Measurements from ENCODE around the gene HNF1B. TPM values are rescaled to one million over a fixed set of nuclear protein-coding genes. Genes with fewer than 3 reads are reported as not detected.

HNF1B gene
- total RNA-seq, 1 experiment from 2014 or later = not detected

DNA sequence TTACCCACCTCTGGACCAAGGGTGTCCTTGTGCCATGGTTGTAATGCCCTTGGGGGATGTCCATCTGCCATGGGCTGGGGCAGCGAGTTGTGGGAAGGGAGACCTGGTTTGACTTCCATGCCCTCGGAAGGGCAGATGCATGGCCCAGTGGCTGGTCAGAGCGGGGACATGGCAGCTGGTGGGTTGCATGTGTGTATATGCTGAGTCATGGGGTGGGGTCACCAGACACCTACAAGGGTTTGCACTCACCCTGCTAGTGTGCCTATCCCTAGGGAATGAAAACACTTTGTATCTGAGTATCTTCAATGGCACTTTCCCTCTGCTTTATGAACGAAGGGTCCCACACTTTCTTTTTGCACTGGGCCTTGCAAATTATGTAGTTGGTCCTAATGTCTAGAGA lies 10.6 kb upstream of the HNF1B start:
- H3K4me2 ChIP-seq (ENCODE audit: low read depth, low read length, poor library complexity, severe bottlenecking) = no peak overlapping the region
- H3K9me3 ChIP-seq (ENCODE audit: low read length) = no peaks in the 10 kb centered on the region
- H3K4me3 ChIP-seq (ENCODE audit: low read length) = no peak overlapping the region
- no peaks in the 10 kb centered on the region for H3K79me2 ChIP-seq (ENCODE audit: low read length)
- no peak overlapping the region for H2AFZ ChIP-seq (ENCODE audit: low read length)
- H3K9ac ChIP-seq (ENCODE audit: low read length) = no peak overlapping the region
- no peaks in the 10 kb centered on the region for H3K27me3 ChIP-seq (ENCODE audit: low read length)
- no peaks in the 10 kb centered on the region for H3K4me1 ChIP-seq (ENCODE audit: low read length)
- no peak overlapping the region for H3K27ac ChIP-seq (ENCODE audit: low read length)
- no peaks in the 10 kb centered on the region for H3K9me2 ChIP-seq (replicated peaks; ENCODE audit: insufficient read depth, low read length)
- DNase-seq = no peak
- H3K36me3 ChIP-seq (ENCODE audit: insufficient read depth, low read length) = no peaks in the 10 kb centered on the region
- no peaks in the 10 kb centered on the region for H4K20me1 ChIP-seq (ENCODE audit: insufficient read depth, low read depth, low read length)

DNA sequence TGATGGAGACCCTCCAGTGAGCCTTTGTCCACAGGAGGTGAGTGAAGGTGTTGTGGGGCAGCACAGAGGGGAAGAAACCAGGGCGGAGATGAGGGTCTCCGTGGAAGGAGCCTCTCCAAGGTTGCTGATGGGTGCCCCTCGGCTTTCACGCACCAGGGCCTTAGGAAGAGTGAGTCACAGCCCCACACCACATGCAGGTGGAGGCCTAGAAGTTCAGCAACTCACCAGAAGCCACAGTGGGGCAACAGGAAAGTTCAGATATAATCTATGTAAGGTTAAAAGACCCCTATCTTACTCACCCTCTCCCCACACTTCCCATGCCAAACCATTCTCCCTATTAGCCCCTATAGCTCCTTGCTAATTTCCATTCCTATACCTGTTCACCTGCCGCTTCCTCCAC lies 9.5 kb upstream of the HNF1B start:
- H3K27me3 ChIP-seq (ENCODE audit: low read length) = no peaks in the 10 kb centered on the region
- H3K4me2 ChIP-seq (ENCODE audit: low read depth, low read length, poor library complexity, severe bottlenecking) = no peak overlapping the region
- no peaks in the 10 kb centered on the region for H4K20me1 ChIP-seq (ENCODE audit: insufficient read depth, low read depth, low read length)
- H2AFZ ChIP-seq (ENCODE audit: low read length) = no peak overlapping the region
- no peak for DNase-seq
- no peaks in the 10 kb centered on the region for H3K9me2 ChIP-seq (replicated peaks; ENCODE audit: insufficient read depth, low read length)
- H3K4me3 ChIP-seq (ENCODE audit: low read length) = no peak overlapping the region
- no peak overlapping the region for H3K9ac ChIP-seq (ENCODE audit: low read length)
- H3K4me1 ChIP-seq (ENCODE audit: low read length) = no peaks in the 10 kb centered on the region
- H3K9me3 ChIP-seq (ENCODE audit: low read length) = no peaks in the 10 kb centered on the region
- no peaks in the 10 kb centered on the region for H3K79me2 ChIP-seq (ENCODE audit: low read length)
- no peak overlapping the region for H3K27ac ChIP-seq (ENCODE audit: low read length)
- no peaks in the 10 kb centered on the region for H3K36me3 ChIP-seq (ENCODE audit: insufficient read depth, low read length)

DNA sequence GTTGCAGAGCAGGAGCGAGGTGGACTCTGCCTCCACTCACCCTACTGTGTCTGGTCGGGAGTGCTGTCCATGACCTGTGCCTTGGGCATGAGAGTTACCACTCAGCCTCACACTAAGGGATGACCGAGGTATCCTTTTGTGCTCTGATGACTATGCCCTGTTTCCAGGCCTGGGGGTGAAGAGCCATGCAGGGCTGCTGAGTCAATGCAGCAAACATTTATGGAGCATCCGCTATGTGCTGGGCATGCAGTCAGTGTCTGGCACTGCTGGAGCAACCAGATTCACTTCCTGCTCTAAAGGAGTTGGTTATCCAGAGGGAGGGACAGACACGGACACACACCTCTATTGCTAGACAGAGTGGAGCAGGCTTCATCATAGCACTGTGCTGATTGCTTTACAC lies 7.6 kb upstream of the HNF1B start:
- H3K4me3 ChIP-seq (ENCODE audit: low read length) = no peak overlapping the region
- no peaks in the 10 kb centered on the region for H3K36me3 ChIP-seq (ENCODE audit: insufficient read depth, low read length)
- DNase-seq = no peak
- no peak overlapping the region for H3K4me2 ChIP-seq (ENCODE audit: low read depth, low read length, poor library complexity, severe bottlenecking)
- no peak overlapping the region for H3K9ac ChIP-seq (ENCODE audit: low read length)
- H3K27me3 ChIP-seq (ENCODE audit: low read length) = no peaks in the 10 kb centered on the region
- H2AFZ ChIP-seq (ENCODE audit: low read length) = no peak overlapping the region
- H4K20me1 ChIP-seq (ENCODE audit: insufficient read depth, low read depth, low read length) = no peaks in the 10 kb centered on the region
- H3K9me3 ChIP-seq (ENCODE audit: low read length) = no peaks in the 10 kb centered on the region
- no peaks in the 10 kb centered on the region for H3K9me2 ChIP-seq (replicated peaks; ENCODE audit: insufficient read depth, low read length)
- no peaks in the 10 kb centered on the region for H3K79me2 ChIP-seq (ENCODE audit: low read length)
- H3K27ac ChIP-seq (ENCODE audit: low read length) = no peak overlapping the region
- H3K4me1 ChIP-seq (ENCODE audit: low read length) = no peaks in the 10 kb centered on the region

DNA sequence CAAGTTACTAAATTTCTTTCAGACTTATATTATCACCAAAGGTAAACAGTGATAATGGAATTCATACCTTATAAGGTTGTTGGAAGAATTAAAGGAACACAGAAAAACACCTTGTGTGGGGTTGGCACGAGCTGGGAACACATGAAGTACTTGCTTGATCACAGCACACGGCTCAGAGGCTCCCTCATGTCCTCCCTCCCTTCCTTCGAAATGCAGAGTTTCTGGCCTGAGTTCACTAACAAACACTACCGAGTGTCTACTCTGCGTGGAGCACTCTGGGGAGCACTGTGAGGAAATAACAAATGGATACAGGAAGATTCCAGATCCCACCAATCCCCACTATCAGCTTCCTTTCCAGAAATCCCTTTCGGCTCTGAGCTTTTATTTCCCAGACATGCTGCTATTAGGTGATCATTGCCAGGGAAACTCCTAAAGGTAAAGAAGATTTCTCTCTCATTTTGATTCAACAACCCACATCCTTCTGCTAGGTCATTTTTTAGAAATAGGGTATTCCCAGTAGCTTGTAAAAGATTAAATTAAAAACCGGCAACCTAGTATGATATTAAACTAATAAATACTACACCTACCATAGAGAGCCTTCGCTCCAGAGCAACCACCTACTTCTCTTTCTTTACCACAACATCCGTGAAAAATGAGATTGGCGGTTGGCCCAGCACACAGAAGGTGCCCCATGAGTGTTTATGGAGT lies 6.1 kb upstream of the HNF1B start:
- Histone ChIP-seq H3K79me2 (ENCODE audit: low read length) (no peaks in the 10 kb centered on the region), H3K9ac (ENCODE audit: low read length) (no peak overlapping the region), H3K36me3 (ENCODE audit: insufficient read depth, low read length) (no peaks in the 10 kb centered on the region), H3K9me3 (ENCODE audit: low read length) (no peaks in the 10 kb centered on the region), H3K27ac (ENCODE audit: low read length) (no peak overlapping the region), H3K4me2 (ENCODE audit: low read depth, low read length, poor library complexity, severe bottlenecking) (no peak overlapping the region), H3K4me3 (ENCODE audit: low read length) (no peak overlapping the region), H3K27me3 (ENCODE audit: low read length) (no peaks in the 10 kb centered on the region), H3K9me2 (replicated peaks; ENCODE audit: insufficient read depth, low read length) (no peaks in the 10 kb centered on the region), H3K4me1 (ENCODE audit: low read length) (no peaks in the 10 kb centered on the region), H2AFZ (ENCODE audit: low read length) (no peak overlapping the region; the same call in 1 of the 2 replicates), H4K20me1 (ENCODE audit: insufficient read depth, low read depth, low read length) (no peaks in the 10 kb centered on the region)
- DNase-seq = no peak

DNA sequence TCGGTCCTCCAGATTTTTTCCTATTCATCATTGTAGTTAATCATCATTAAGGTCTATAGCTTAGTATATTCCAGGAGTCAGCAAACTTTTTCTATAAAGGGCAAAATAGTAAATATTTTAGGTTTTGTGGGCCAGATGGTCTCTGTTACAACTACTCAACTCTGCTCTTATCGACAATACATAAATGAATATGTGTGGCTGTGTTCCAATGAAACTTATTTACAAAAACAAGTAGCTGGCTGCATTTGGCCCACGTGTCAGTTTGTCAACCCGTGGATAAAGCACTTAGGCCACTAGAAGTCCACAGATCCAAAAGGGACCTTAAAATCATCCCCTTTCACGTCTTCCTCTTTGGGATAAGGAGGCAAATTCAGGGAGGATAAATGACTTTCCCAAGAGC lies 5.4 kb upstream of the HNF1B start:
- Histone ChIP-seq H3K4me1 (ENCODE audit: low read length) (peaks cover 6% of the 10 kb centered on the region), H2AFZ (ENCODE audit: low read length) (no peak overlapping the region), H3K27me3 (ENCODE audit: low read length) (no peaks in the 10 kb centered on the region), H3K4me2 (ENCODE audit: low read depth, low read length, poor library complexity, severe bottlenecking) (no peak overlapping the region), H3K9me2 (replicated peaks; ENCODE audit: insufficient read depth, low read length) (no peaks in the 10 kb centered on the region), H3K36me3 (ENCODE audit: insufficient read depth, low read length) (no peaks in the 10 kb centered on the region), H3K79me2 (ENCODE audit: low read length) (no peaks in the 10 kb centered on the region), H3K4me3 (ENCODE audit: low read length) (no peak overlapping the region), H3K9me3 (ENCODE audit: low read length) (no peaks in the 10 kb centered on the region), H3K9ac (ENCODE audit: low read length) (no peak overlapping the region), H3K27ac (ENCODE audit: low read length) (no peak overlapping the region), H4K20me1 (ENCODE audit: insufficient read depth, low read depth, low read length) (no peaks in the 10 kb centered on the region)
- no peak for DNase-seq

DNA sequence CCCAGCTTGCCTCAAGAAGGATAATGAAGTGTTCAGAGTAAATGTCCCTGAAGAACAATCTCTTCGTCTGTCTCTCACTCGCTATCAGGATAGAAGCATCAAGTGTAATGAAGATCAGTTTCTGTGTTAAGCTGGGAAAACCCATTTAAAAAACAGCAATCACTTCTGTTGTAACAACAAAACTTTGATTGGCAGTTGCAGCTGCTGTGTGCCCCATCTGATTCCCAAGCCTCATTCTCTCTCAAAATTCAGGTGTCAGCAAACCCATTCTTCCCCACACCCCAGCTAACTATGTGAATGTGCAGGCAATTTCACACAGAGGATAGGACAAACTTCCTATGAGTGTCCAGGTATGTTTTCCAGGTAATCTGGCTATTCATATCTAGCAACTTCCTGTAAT lies 2.4 kb upstream of the HNF1B start:
- Histone ChIP-seq H4K20me1 (ENCODE audit: insufficient read depth, low read depth, low read length) (no peaks in the 10 kb centered on the region), H3K27me3 (ENCODE audit: low read length) (no peaks in the 10 kb centered on the region), H3K9me3 (ENCODE audit: low read length) (no peaks in the 10 kb centered on the region), H3K4me3 (ENCODE audit: low read length) (no peak overlapping the region), H3K79me2 (ENCODE audit: low read length) (no peaks in the 10 kb centered on the region), H3K4me2 (ENCODE audit: low read depth, low read length, poor library complexity, severe bottlenecking) (no peak overlapping the region), H3K9ac (ENCODE audit: low read length) (no peak overlapping the region), H2AFZ (ENCODE audit: low read length) (no peak overlapping the region), H3K27ac (ENCODE audit: low read length) (no peak overlapping the region), H3K4me1 (ENCODE audit: low read length) (peaks cover 14% of the 10 kb centered on the region), H3K36me3 (ENCODE audit: insufficient read depth, low read length) (no peaks in the 10 kb centered on the region), H3K9me2 (replicated peaks; ENCODE audit: insufficient read depth, low read length) (no peaks in the 10 kb centered on the region)
- no peak for DNase-seq

DNA sequence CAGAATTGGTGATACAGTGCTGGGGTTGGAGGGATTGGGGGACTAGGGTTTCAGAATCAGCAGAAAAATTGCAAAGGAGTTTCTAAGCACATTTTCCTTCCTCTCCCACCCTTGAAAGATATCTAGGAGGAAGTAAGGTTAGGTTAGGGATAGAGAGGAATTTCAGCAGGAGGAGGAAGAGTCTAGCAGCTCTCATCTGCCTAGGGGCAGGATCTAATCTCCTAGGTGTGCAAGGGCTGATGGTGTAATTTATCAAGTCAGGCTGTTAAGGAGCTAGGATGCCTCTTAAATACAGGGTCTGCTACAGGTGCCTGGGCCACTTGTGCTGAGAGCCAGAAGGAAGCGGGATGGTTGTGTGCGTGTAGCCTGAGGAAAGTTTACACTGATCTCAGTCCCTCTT lies 1.8 kb upstream of the HNF1B start:
- no peaks in the 10 kb centered on the region for H3K27me3 ChIP-seq (ENCODE audit: low read length)
- H3K4me2 ChIP-seq (ENCODE audit: low read depth, low read length, poor library complexity, severe bottlenecking) = no peak overlapping the region

DNA sequence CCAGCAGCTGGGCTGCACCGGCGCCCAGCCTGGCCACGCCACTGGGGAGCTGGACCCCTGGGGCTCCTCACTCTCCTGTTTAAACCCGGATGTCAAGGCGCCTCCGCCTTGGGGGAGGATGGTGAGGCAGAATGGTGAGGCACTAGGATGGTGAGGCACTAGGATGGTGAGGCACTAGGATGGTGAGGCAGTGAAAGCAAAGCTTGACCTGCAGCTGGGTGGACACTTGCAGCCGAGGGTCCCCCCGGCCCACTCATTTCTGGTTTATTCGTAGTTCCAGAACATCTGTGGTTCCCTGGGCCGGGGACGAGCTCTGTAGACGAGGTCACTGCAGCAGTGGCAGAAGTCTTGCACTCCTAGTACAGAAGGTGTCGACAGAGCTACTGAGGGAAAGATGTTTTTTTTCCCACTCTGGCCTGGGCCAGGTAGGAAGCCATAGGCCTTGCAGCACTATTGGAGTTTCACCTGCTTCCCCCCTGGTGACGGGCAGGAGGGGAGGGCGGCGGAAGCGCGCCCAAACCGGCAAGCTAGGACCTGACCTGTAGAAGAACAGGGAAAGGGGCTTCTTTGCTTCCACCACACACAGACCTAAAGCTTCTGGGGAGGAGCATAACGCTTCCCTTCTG lies 1.1 kb upstream of the HNF1B start:
- Histone ChIP-seq H3K79me2 (ENCODE audit: low read length) (no peaks in the 10 kb centered on the region), H3K4me3 (ENCODE audit: low read length) (peak overlapping the region; percentile 45; the same call in 1 of the 2 replicates), H4K20me1 (ENCODE audit: insufficient read depth, low read depth, low read length) (no peaks in the 10 kb centered on the region), H3K36me3 (ENCODE audit: insufficient read depth, low read length) (no peaks in the 10 kb centered on the region), H3K9ac (ENCODE audit: low read length) (0 out of 2 replicates have a peak overlapping the region, but pooled peaks have one; percentile 21), H2AFZ (ENCODE audit: low read length) (no peak overlapping the region; the same call in 1 of the 2 replicates), H3K4me2 (ENCODE audit: low read depth, low read length, poor library complexity, severe bottlenecking) (peak overlapping the region; percentile 58), H3K9me2 (replicated peaks; ENCODE audit: insufficient read depth, low read length) (no peaks in the 10 kb centered on the region), H3K27me3 (ENCODE audit: low read length) (no peaks in the 10 kb centered on the region), H3K9me3 (ENCODE audit: low read length) (no peaks in the 10 kb centered on the region), H3K27ac (ENCODE audit: low read length) (no peak overlapping the region), H3K4me1 (ENCODE audit: low read length) (peaks cover 14% of the 10 kb centered on the region)
- no peak for DNase-seq

More for the DNA sequence above, 1.8 kb upstream of the HNF1B start:
- H2AFZ ChIP-seq (ENCODE audit: low read length) = no peak overlapping the region
- no peak for DNase-seq
- no peaks in the 10 kb centered on the region for H3K9me2 ChIP-seq (replicated peaks; ENCODE audit: insufficient read depth, low read length)
- no peaks in the 10 kb centered on the region for H3K9me3 ChIP-seq (ENCODE audit: low read length)
- no peak overlapping the region for H3K9ac ChIP-seq (ENCODE audit: low read length)
- no peaks in the 10 kb centered on the region for H3K79me2 ChIP-seq (ENCODE audit: low read length)
- no peak overlapping the region for H3K27ac ChIP-seq (ENCODE audit: low read length)
- H3K4me3 ChIP-seq (ENCODE audit: low read length) = no peak overlapping the region
- no peaks in the 10 kb centered on the region for H3K36me3 ChIP-seq (ENCODE audit: insufficient read depth, low read length)
- peaks cover 14% of the 10 kb centered on the region for H3K4me1 ChIP-seq (ENCODE audit: low read length)
- no peaks in the 10 kb centered on the region for H4K20me1 ChIP-seq (ENCODE audit: insufficient read depth, low read depth, low read length)

Data from Karpas-422 (cell line).